GM23248 (cell line): ENCODE measurements around the gene KIAA1671.

Source experiments
- EZH2 ChIP-seq: fragments of 200-600 bp; sonication (generic); IDR thresholded peaks from 2 replicates; pipeline ENCODE4 v1.6.1; 2018; ENCODE audit warnings: antibody characterized with exemption, mild to moderate bottlenecking; ENCODE audit not compliant: insufficient read depth, poor library complexity, severe bottlenecking
- EZH2phosphoT487 ChIP-seq: fragments of 200-600 bp; sonication (generic); IDR thresholded peaks from 2 replicates; pipeline ENCODE4 v1.6.1; 2018; ENCODE audit warnings: antibody characterized with exemption, moderate library complexity, mild to moderate bottlenecking, low read depth; ENCODE audit not compliant: insufficient read depth

DNA sequence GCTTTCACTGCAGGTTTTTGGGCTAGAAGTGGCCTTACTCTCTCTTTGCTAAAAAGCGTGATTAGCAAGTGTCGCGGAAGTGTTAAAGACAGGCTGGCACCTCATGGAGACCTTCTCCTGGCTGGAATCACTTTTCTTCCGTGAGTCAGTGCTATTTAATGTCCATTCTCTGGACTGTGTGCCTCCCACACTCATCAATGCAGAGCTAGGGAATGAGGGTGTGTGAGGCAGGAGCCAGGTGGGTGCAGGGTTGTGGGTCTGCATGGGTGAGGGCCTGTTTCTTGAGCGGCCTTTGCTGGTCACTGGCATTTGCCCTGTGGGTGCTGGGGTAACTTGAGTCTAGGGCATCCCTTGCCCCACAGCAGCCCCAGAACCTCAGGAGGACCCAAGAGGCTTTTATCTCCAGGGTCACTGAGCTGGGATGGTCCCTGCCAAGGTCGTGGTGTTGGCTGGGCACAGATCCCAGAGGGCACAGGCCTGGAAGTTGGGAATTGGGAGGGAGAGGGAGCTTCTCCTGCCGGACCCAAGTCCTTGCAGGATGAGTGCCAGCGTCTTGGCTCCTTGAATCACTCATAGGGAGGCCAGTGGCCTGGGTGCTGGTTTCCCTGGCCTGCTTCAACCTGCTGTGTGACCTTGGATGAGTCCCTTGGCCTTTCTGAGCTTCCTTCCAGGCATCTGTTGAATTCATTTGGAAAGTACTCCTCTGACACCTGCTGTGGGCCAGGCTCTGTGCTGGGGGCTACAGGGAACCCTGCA is 30.0 kb downstream of the KIAA1671 start:
- TF ChIP-seq EZH2 (no peak), EZH2phosphoT487 (no peak)
